Transverse colon (tissue), 4 donors: Measurements from ENCODE around the gene ARRB2. TPM values are rescaled to one million over a fixed set of nuclear protein-coding genes. Genes with fewer than 3 reads are reported as not detected.

ENCODE experiments used
- DNase-seq: peaks from one replicate; pipeline ENCODE4 v3.0.0-alpha.2; 2019
- H3K27ac ChIP-seq, 4 donors: fragments of 200-600 bp; sonication (generic); 2 replicates each; pipeline ENCODE4 v1.5.1; 2016 to 2018; ENCODE audit warnings: inconsistent platforms in 4 of 4
- H3K27me3 ChIP-seq: fragments of 200-600 bp; sonication (generic); 2 replicates; pipeline ENCODE4 v1.5.1; 2017; ENCODE audit warnings: inconsistent platforms
- H3K36me3 ChIP-seq, 4 donors: fragments of 200-600 bp; sonication (generic); 2 replicates each; pipeline ENCODE4 v1.5.1; 2017 to 2019; ENCODE audit warnings: inconsistent platforms in 4 of 4
- H3K4me1 ChIP-seq, 4 donors: fragments of 200-600 bp; sonication (generic); 2 replicates each; pipeline ENCODE4 v1.5.1; 2017 to 2020; ENCODE audit warnings: inconsistent platforms in 4 of 4
- H3K4me3 ChIP-seq, 4 donors: fragments of 200-600 bp; sonication (generic); 1 replicate in 1 of 4; 2 replicates in 3 of 4; pipeline versions ENCODE4 v1.5.1 to v1.6.1; 2017 to 2019; ENCODE audit warnings: inconsistent platforms in 4 of 4
- H3K9me3 ChIP-seq, 2 donors: fragments of 200-600 bp; sonication (generic); 2 replicates each; pipeline ENCODE4 v1.5.1; 2017 to 2019; ENCODE audit warnings: inconsistent platforms in 2 of 2
- CTCF ChIP-seq, 5 experiments: fragments of 200-600 bp in 3 of 5; fragments of 450-650 bp in 2 of 5; sonication (generic) in 3 of 5; IDR thresholded peaks; 1 replicate in 2 of 5; 2 replicates in 3 of 5; pipeline ENCODE4 v1.5.1; 2016 to 2017; ENCODE audit warnings: antibody characterized with exemption in 5 of 5, inconsistent platforms in 3 of 5, mild to moderate bottlenecking in 2 of 5, moderate library complexity in 1 of 5
- EP300 ChIP-seq: sonication (generic); formaldehyde crosslinking; IDR thresholded peaks from one replicate; pipeline ENCODE4 v1.6.1; 2017; ENCODE audit warnings: antibody characterized with exemption, low read depth
- POLR2A ChIP-seq: fragments of 450-650 bp; IDR thresholded peaks from one replicate; pipeline ENCODE4 v1.6.1; 2016; ENCODE audit warnings: antibody characterized with exemption, mild to moderate bottlenecking, moderate library complexity
- POLR2AphosphoS5 ChIP-seq, 3 donors: sonication (generic); formaldehyde crosslinking; IDR thresholded peaks; one replicate each; pipeline ENCODE4 v1.6.1; 2016; ENCODE audit warnings: antibody characterized with exemption in 3 of 3
- WGBS, 2 donors: methylation state at CpG; one replicate each; pipeline ENCODE4 v1.1.5; 2018; ENCODE audit warnings: low coverage in 1 of 2; 5-methylcytosine and 5-hydroxymethylcytosine counted together
- in situ Hi-C, 4 donors: fragments of 200-750 bp; cut with MboI; loops; one replicate each; pipeline versions ENCODE4 v1.15.0 to v1.15.1; 2017; ENCODE audit warnings: low sequenced_read_pairs in 3 of 4, low pct_ligation_motif_present in 1 of 4, low pct_unique_long_range_greater_than_20kb in 1 of 4
- intact Hi-C: fragments of 100-400 bp; cut with DNase I; formaldehyde crosslinking; loops from one replicate; pipeline ENCODE4 v1.15.1; 2023; ENCODE audit warnings: low total_unique reads
- total RNA-seq, 4 donors: library from RNA; depleted of rRNA; stranded (reverse); fragments of >200 nt; gene quantifications; one replicate each; pipeline ENCODE4 v1.1.0, GENCODE V29; 2016

The ARRB2 gene
- total RNA-seq, 4 donors from 2014 or later = 19.3 to 47.9 (median 36.8) TPM

GRCh38 chr17:4768298-4768697 lies 57.9 kb downstream of the ARRB2 start:
- H3K27ac ChIP-seq = peak overlapping the region in 1 of 4 donors; percentile 23
- H3K9me3 ChIP-seq = no peaks in the 10 kb centered on the region
- WGBS, 2 donors = 78 to 95% methylated on average over 4 to 6 of the region's 6 CpGs
- no peak overlapping the region for H3K4me3 ChIP-seq
- H3K27me3 ChIP-seq = no peaks in the 10 kb centered on the region
- TF ChIP-seq EP300 (no peak), POLR2A (no peak), CTCF (IDR thresholded peaks at IDR 0.05) (no peak), POLR2AphosphoS5 (IDR thresholded peaks at IDR 0.05) (no peak)
- intact Hi-C loops = no loop called here
- no peaks in the 10 kb centered on the region for H3K36me3 ChIP-seq
- peaks cover 0 to 23% (median 5%) of the 10 kb centered on the region in 4 donors for H3K4me1 ChIP-seq
- in situ Hi-C loops = no loop called here
- DNase-seq = no peak

- Histone ChIP-seq H3K9me3 (no peaks in the 10 kb centered on the region), H3K4me3 (no peak overlapping the region), H3K36me3 (no peaks in the 10 kb centered on the region), H3K27ac (no peak overlapping the region), H3K27me3 (no peaks in the 10 kb centered on the region), H3K4me1 (peaks cover 0 to 23% (median 5%) of the 10 kb centered on the region in 4 donors)
- intact Hi-C loops = no loop called here
- in situ Hi-C loops = no loop called here
- no peak for DNase-seq
- 83 to 91% methylated on average over 1 to 2 of the region's 2 CpGs for WGBS, 2 donors
- TF ChIP-seq CTCF (IDR thresholded peaks at IDR 0.05) = no peak
- TF ChIP-seq EP300 = no peak
- TF ChIP-seq POLR2A = no peak
- no peak for TF ChIP-seq POLR2AphosphoS5 (IDR thresholded peaks at IDR 0.05)
These were observed 59.2 kb downstream of the ARRB2 start for GRCh38 chr17:4769628-4770027.

Other genes with a start within 250 kb of the ARRB2 start
- 10 to 100 TPM in 3 of 4 donors, 1 to 10 TPM in 1; 8.7 to 72.0 (median 18.2) TPM for gene SPNS2, start 211.8 kb upstream of the ARRB2 start, total RNA-seq
- gene MYBBP1A, start 155.2 kb upstream of the ARRB2 start, total RNA-seq = 100 to 1,000 TPM in 2 of 4 donors, 10 to 100 TPM in 2; 25.4 to 148 (median 81.5) TPM
- gene GGT6, start 150.1 kb upstream of the ARRB2 start, total RNA-seq = 100 to 1,000 TPM; 214 to 308 (median 283) TPM
- under 1 TPM in 3 of 4 donors, not detected in 1; 0.16 to 0.96 (median 0.40) TPM for gene SMTNL2, start 126.1 kb upstream of the ARRB2 start, total RNA-seq
- under 1 TPM in 2 of 4 donors, not detected in 2; 0.41 to 0.48 TPM for gene ALOX15, start 69.0 kb upstream of the ARRB2 start, total RNA-seq
- gene PELP1, start 6.5 kb upstream of the ARRB2 start, total RNA-seq = 10 to 100 TPM; 12.3 to 42.2 (median 16.1) TPM
- gene MED11, start 20.8 kb downstream of the ARRB2 start, total RNA-seq = 10 to 100 TPM in 3 of 4 donors, 1 to 10 TPM in 1; 1.4 to 60.8 (median 34.1) TPM
- 1 to 10 TPM in 1 of 4 donors, under 1 TPM in 1, not detected in 2; 0.82 to 1.4 TPM for gene ZMYND15, start 29.2 kb downstream of the ARRB2 start, total RNA-seq
- 10 to 100 TPM; 13.0 to 72.6 (median 27.0) TPM for gene CXCL16, start 29.3 kb downstream of the ARRB2 start, total RNA-seq
- gene TM4SF5, start 61.3 kb downstream of the ARRB2 start, total RNA-seq = 10 to 100 TPM in 3 of 4 donors, 1 to 10 TPM in 1; 5.2 to 42.6 (median 26.1) TPM
- 1 to 10 TPM in 2 of 4 donors, under 1 TPM in 1, not detected in 1; 0.68 to 5.2 (median 1.9) TPM for gene VMO1, start 75.7 kb downstream of the ARRB2 start, total RNA-seq
- 1 to 10 TPM in 1 of 4 donors, under 1 TPM in 1, not detected in 2; 0.41 to 1.7 TPM for gene GLTPD2, start 78.3 kb downstream of the ARRB2 start, total RNA-seq
- 100 to 1,000 TPM in 2 of 4 donors, 10 to 100 TPM in 2; 34.0 to 111 (median 80.9) TPM for gene PSMB6, start 85.5 kb downstream of the ARRB2 start, total RNA-seq
- gene PLD2, start 96.5 kb downstream of the ARRB2 start, total RNA-seq = 10 to 100 TPM; 13.9 to 81.9 (median 18.9) TPM
- 100 to 1,000 TPM; 128 to 406 (median 181) TPM for gene MINK1, start 122.7 kb downstream of the ARRB2 start, total RNA-seq
- 1 to 10 TPM in 3 of 4 donors, not detected in 1; 1.8 to 3.2 (median 2.1) TPM for gene C17orf107, start 188.9 kb downstream of the ARRB2 start, total RNA-seq
- under 1 TPM in 1 of 4 donors, not detected in 3; 0.32 TPM for gene CHRNE, start 192.5 kb downstream of the ARRB2 start, total RNA-seq
- not detected for gene GP1BA, start 221.6 kb downstream of the ARRB2 start, total RNA-seq
- gene SLC25A11, start 229.4 kb downstream of the ARRB2 start, total RNA-seq = 100 to 1,000 TPM in 1 of 4 donors, 10 to 100 TPM in 3; 62.4 to 120 (median 83.9) TPM
- 100 to 1,000 TPM in 1 of 4 donors, 10 to 100 TPM in 3; 57.2 to 348 (median 73.7) TPM for gene RNF167, start 229.6 kb downstream of the ARRB2 start, total RNA-seq
- 1,000 to 10,000 TPM in 1 of 4 donors, 100 to 1,000 TPM in 3; 743 to 1,049 (median 945) TPM for gene PFN1, start 237.9 kb downstream of the ARRB2 start, total RNA-seq
- 100 to 1,000 TPM in 1 of 4 donors, 10 to 100 TPM in 1, 1 to 10 TPM in 2; 2.5 to 211 (median 12.9) TPM for gene ENO3, start 240.5 kb downstream of the ARRB2 start, total RNA-seq